Measurements from ENCODE around the gene WDFY4. TPM values are rescaled to one million over a fixed set of nuclear protein-coding genes. Genes with fewer than 3 reads are reported as not detected.

WDFY4 gene
- total and polyA plus RNA-seq, 2 of the 4 experiments (the other 2 are of a cell fraction), result not detected

DNA sequence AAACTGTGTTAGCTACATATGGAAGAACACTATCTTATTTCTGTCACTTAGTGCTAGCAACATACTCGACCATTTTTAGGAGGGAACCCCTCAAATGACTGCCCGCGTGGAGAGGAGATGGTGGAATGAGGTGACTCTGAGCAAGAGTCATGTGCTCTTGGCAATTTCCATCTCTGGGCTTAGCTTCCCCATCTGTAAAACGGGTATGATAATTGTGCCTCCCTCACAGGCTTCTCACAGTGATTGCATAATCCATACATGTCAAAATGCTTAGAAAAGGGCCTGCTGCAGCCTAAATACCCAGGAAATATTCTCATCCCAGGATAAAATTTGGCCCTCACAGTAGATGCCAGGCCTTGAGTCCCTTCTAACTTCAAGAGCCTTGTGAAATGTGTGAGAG is 86.6 kb downstream of the WDFY4 start:
- TF ChIP-seq RFX5 (IDR thresholded peaks at IDR 0.05; ENCODE audit: low read depth, low read length) (no peak), CHD1 (IDR thresholded peaks at IDR 0.05; ENCODE audit: low read depth, low read length) (no peak), BHLHE40 (IDR thresholded peaks at IDR 0.05; ENCODE audit: low read depth, low read length) (no peak), POLR2A (IDR thresholded peaks at IDR 0.05; ENCODE audit: low read depth, low read length) (no peak), CEBPB (IDR thresholded peaks at IDR 0.05; ENCODE audit: low read depth, low read length) (0 out of 2 replicates have a peak, but pooled peaks have one; percentile 8), MXI1 (IDR thresholded peaks at IDR 0.05; ENCODE audit: borderline replicate concordance, low read depth, low read length) (no peak), NFE2L2 (IDR thresholded peaks at IDR 0.05; ENCODE audit: low read depth, low read length) (no peak)
- H3K18ac ChIP-seq (ENCODE audit: low read depth, low read length), result no peak overlapping the region
- H3K56ac ChIP-seq (ENCODE audit: extremely low read depth, insufficient read depth, low read length), result no peak overlapping the region
- intact Hi-C loops (cut with micrococcal nuclease), result no loop called here
- CTCF ChIA-PET, result no interaction called here
- H3K4me1 ChIP-seq (ENCODE audit: control insufficient read depth, insufficient read depth, low read length), result no peaks in the 10 kb centered on the region
- no peak overlapping the region for H2BK20ac ChIP-seq (ENCODE audit: low read depth, low read length)
- H3K4ac ChIP-seq (ENCODE audit: low read depth, low read length), result no peak overlapping the region
- no peak overlapping the region for H2BK120ac ChIP-seq (ENCODE audit: low read depth, low read length)
- no peak overlapping the region for H3K4me3 ChIP-seq (ENCODE audit: insufficient read depth, low read depth, low read length)
- no peaks in the 10 kb centered on the region for H3K9me3 ChIP-seq (ENCODE audit: control insufficient read depth, insufficient read depth, low read length)
- H3K4me2 ChIP-seq (ENCODE audit: low read depth, low read length), result no peak overlapping the region
- no peaks in the 10 kb centered on the region for H3K79me1 ChIP-seq (ENCODE audit: low read depth in 1 of 2, low read length in 2 of 2)
- no peak overlapping the region for H2AFZ ChIP-seq (replicated peaks; ENCODE audit: low read length, poor library complexity)
- no peak overlapping the region for H4K5ac ChIP-seq (ENCODE audit: low read depth, low read length)
- no peak overlapping the region for H2BK5ac ChIP-seq (ENCODE audit: low read depth, low read length, poor library complexity, severe bottlenecking)
- H2BK15ac ChIP-seq (ENCODE audit: low read depth, low read length), result no peak overlapping the region
- no peak overlapping the region for H2AK5ac ChIP-seq (ENCODE audit: low read depth, low read length)
- H3K36me3 ChIP-seq (ENCODE audit: control insufficient read depth, insufficient read depth, low read length), result no peaks in the 10 kb centered on the region
- H3K23ac ChIP-seq (ENCODE audit: low read depth, low read length), result no peak overlapping the region
- H3K9ac ChIP-seq (ENCODE audit: low read depth, low read length), result no peak overlapping the region
- no TSS peak for BruUV-seq (replicated peaks)
- no peak overlapping the region for H3K27ac ChIP-seq (ENCODE audit: insufficient read depth, low read length)
- H3K14ac ChIP-seq (replicated peaks; ENCODE audit: low read depth, low read length), result no peak overlapping the region
- dilution Hi-C loops (cut with HindIII; ENCODE audit: low sequenced_read_pairs, unreplicated experiment), result no loop called here
- H2AK9ac ChIP-seq (replicated peaks; ENCODE audit: low read depth, low read length, poor library complexity), result no peak overlapping the region
- peaks cover 4% of the 10 kb centered on the region for H3K27me3 ChIP-seq (ENCODE audit: control insufficient read depth, insufficient read depth, low read length)
- in situ Hi-C loops (cut with MboI; ENCODE audit: low sequenced_read_pairs), result no loop called here
- DNase-seq (no peak), ATAC-seq (ENCODE audit: low read depth) (no peak)
- POLR2A ChIA-PET (ENCODE audit: unreplicated experiment), result no interaction called here
- H3K9me1 ChIP-seq (ENCODE audit: insufficient read depth, low read length), result no peaks in the 10 kb centered on the region
- H4K8ac ChIP-seq (ENCODE audit: low read depth in 2 of 2, low read length in 2 of 2), result no peak overlapping the region
- no peaks in the 10 kb centered on the region for H4K20me1 ChIP-seq (ENCODE audit: insufficient read depth, low read length)
- no peak overlapping the region for H4K91ac ChIP-seq (ENCODE audit: insufficient read depth, low read depth, low read length)
- 0% methylated on average over 1 of the region's 4 CpGs; no CpG with 5 or more reads in 1 of the 2 experiments for WGBS, 2 experiments (ENCODE audit: extremely low coverage in 2 of 2, insufficient read length in 1 of 2)

All from IMR-90 (cell line).